HFFc6 (cell line): ENCODE measurements around the gene MYO1G. TPM values are rescaled to one million over a fixed set of nuclear protein-coding genes. Genes with fewer than 3 reads are reported as not detected.

Experiments
- DNase-seq: peaks from one replicate; pipeline ENCODE4 v3.0.0-alpha.2; 2018
- H3K27ac Mint-ChIP-seq: 2 replicates; pipeline ENCODE4 v1.8.0; 2020; ENCODE audit warnings: mild to moderate bottlenecking, mixed read lengths
- H3K27me3 Mint-ChIP-seq: 2 replicates; pipeline ENCODE4 v1.8.0; 2021; ENCODE audit warnings: mild to moderate bottlenecking, moderate library complexity, mixed read lengths; ENCODE audit not compliant: insufficient read depth
- H3K36me3 Mint-ChIP-seq: 2 replicates; pipeline ENCODE4 v1.8.0; 2021; ENCODE audit warnings: low read depth, mixed read lengths
- H3K4me1 Mint-ChIP-seq: 2 replicates; pipeline ENCODE4 v1.8.0; 2020; ENCODE audit warnings: low read depth, mixed read lengths
- H3K4me3 Mint-ChIP-seq: 2 replicates; pipeline ENCODE4 v1.8.0; 2020; ENCODE audit warnings: mild to moderate bottlenecking, moderate library complexity, mixed read lengths
- H3K9me3 Mint-ChIP-seq: 2 replicates; pipeline ENCODE4 v1.8.0; 2020; ENCODE audit warnings: mild to moderate bottlenecking, mixed read lengths
- total RNA-seq, 6 experiments: library from RNA; stranded (reverse); fragmentation: NEBNext Ultra II Directional; extraction: Animal tissue kit (Norgen Biotek cat#: 25700); gene quantifications; 2 replicates in 1 of 6; 3 replicates in 5 of 6; pipeline ENCODE4 v1.2.3, GENCODE V29; 2021
- TF ChIP-seq, protein P1 (sequence below): fragments of 200-600 bp; sonication (generic); IDR thresholded peaks from 2 replicates; pipeline ENCODE4 v1.5.0; 2021; ENCODE audit warnings: antibody characterized with exemption, mild to moderate bottlenecking

Gene MYO1G
- total RNA-seq, 6 experiments from 2014 or later: not detected

- Mint-ChIP-seq H3K4me3 (peak overlapping the region; percentile 89), H3K36me3 (peaks cover 4% of the 10 kb centered on the region; the same call in 1 of the 2 replicates), H3K27me3 (no peaks in the 10 kb centered on the region), H3K4me1 (peaks cover 21% of the 10 kb centered on the region), H3K9me3 (no peaks in the 10 kb centered on the region), H3K27ac (peak overlapping the region; percentile 65)
- TF ChIP-seq, protein P1, sequence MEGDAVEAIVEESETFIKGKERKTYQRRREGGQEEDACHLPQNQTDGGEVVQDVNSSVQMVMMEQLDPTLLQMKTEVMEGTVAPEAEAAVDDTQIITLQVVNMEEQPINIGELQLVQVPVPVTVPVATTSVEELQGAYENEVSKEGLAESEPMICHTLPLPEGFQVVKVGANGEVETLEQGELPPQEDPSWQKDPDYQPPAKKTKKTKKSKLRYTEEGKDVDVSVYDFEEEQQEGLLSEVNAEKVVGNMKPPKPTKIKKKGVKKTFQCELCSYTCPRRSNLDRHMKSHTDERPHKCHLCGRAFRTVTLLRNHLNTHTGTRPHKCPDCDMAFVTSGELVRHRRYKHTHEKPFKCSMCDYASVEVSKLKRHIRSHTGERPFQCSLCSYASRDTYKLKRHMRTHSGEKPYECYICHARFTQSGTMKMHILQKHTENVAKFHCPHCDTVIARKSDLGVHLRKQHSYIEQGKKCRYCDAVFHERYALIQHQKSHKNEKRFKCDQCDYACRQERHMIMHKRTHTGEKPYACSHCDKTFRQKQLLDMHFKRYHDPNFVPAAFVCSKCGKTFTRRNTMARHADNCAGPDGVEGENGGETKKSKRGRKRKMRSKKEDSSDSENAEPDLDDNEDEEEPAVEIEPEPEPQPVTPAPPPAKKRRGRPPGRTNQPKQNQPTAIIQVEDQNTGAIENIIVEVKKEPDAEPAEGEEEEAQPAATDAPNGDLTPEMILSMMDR: no peak
- DNase-seq: no peak
These were observed 22.4 kb upstream of the MYO1G start for GRCh38 chr7:45001138-45001694.

DNA sequence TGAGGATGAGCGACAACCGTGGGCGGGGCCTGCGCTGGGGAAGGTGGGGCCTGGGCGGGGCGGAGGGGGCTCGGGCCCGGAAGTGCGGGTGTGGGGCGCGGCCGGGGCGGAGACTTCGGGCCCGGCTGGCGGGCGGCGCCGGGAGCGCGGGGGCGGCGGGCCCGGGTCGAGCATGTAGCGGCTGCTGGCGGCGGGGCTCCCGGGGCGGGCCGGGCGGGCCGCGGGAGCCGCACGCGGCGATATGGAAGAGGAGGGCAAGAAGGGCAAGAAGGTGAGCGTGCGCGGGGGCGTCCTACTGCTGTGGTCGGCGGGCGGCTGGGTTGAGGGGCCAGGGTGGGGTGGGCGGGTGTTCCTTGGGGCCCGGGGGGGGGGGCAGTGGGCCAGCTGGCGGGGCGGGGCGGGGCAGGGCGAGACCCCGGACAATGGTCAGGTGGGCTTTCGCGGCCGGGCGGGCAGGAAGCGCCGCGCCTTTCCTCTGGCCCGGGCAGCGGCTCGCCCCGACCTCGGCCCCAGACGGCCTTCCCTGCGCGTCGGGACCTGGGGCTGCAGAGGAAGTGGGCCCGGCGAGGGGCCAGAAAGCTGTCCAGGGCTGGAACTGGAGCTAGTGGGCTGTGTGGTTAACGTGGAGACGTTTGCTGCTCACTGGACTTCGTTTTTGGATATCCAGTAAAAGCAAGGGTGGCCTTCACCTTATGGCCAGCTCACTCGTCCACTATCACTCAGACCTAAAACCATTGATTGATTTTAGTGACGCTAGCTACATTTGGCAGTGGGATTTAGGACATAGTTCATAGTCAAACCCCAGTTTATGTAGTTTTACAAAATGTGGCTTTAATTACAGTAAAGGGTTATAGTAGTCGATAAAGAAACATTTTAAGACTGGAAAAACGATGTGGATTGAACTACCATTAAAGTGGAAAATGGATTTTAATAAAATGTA lies 21.5 kb upstream of the MYO1G start, which contains the start of gene CCM2:
Gene CCM2 (plus strand): TSS at position 109 of the 940 bp plus-strand sequence. CDS start 133 bp downstream, at position 242.
- TF ChIP-seq, protein P1: no peak
- Mint-ChIP-seq H3K27me3 (no peaks in the 10 kb centered on the region; the same call in 1 of the 2 replicates), H3K4me3 (peak within 1 kb of the TSS; percentile 92), H3K27ac (peak within 1 kb of the TSS; percentile 90), H3K4me1 (peaks cover 21% of the 10 kb centered on the region), H3K36me3 (peaks cover 4% of the 10 kb centered on the region; the same call in 1 of the 2 replicates), H3K9me3 (no peaks in the 10 kb centered on the region)
- DNase-seq: no peak

DNA sequence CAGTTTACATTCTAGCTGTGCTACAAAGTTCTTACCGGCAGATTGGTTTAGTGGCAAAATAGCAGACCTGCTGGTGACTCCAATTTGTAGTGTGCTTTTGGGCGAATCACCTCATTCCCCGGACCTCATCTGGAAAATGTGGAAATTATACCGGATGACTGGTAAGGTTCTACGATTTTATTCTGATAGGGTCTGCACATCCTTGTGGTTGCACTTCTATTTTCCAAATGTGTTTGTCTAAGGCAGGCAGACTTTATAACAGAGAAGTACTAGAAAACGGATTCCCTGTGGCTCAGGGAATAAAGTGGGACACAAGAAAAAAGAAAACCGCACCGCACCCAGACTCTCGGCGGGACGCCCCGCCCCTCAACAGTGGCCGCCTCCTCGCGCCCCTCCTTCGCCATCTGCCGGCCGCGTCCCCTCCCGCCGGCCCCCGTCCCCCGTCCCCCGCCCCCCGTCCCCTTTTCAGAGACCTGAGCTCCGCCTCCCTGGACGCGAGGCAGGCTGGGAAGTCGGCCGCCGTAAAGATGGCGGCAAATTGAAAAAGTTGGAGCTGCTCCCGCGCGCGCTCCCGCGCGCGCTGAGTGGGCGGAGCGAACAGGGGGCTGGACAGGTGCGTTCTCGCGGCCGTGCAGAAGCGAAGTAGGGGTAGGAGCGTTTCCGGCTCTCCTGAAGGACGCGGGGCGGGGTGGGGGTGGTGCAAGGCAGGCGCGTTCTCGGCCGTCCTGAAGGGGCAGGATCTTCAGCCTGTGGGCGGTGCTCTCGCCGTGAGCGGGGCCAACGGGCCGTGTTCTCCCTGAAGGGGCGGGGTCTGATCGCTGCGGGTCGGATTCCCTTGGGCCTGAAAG lies 20.7 kb upstream of the MYO1G start:
- H3K27ac Mint-ChIP-seq: peak overlapping the region; percentile 90
- H3K9me3 Mint-ChIP-seq: no peaks in the 10 kb centered on the region

DNA sequence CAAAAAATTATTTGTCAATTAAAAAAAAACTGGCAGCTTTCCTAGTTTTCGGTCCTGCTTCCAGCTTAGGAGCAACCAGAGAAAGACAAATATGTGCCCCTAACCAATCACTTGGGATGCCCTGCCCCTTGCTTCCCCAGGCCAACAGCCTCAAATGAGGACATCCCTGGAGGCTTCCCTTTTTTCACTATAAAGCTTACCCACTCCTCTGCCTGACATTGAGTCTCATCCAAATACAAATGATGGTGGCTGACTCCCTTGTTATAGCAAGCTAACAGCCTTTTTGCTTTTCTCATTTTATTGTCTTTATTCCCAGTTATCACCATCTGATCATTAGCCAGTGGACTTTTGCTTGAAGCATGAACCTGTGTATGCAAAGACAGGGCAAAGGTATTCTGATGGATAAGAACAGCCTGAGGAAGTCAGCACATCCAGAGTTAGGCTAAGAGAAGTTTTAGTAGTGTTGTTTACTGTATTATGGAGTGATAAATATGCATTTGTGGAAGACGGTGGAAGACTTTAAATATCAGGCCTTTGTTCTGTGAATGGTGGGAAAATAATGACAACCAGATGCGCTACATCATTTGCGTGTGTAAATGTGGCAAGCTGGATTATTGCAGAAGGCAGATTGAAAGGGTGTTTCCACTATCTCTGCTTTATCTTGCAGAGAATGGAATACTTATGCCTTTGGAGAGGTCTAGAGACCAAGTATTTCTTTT lies 19.5 kb upstream of the MYO1G start:
- Mint-ChIP-seq H3K36me3 (peaks cover 4% of the 10 kb centered on the region; the same call in 1 of the 2 replicates), H3K9me3 (no peaks in the 10 kb centered on the region), H3K27me3 (peaks cover 4% of the 10 kb centered on the region), H3K4me3 (peak overlapping the region; percentile 92), H3K27ac (peak overlapping the region; percentile 90), H3K4me1 (peaks cover 21% of the 10 kb centered on the region)
- TF ChIP-seq, protein P1: no peak
- DNase-seq: no peak

More for the DNA sequence above, 20.7 kb upstream of the MYO1G start:
- peak; percentile 99 for DNase-seq
- Mint-ChIP-seq H3K4me1 (peaks cover 21% of the 10 kb centered on the region), H3K4me3 (peak overlapping the region; percentile 92), H3K36me3 (peaks cover 4% of the 10 kb centered on the region; the same call in 1 of the 2 replicates), H3K27me3 (peaks cover 1% of the 10 kb centered on the region)
- TF ChIP-seq, protein P1: peak; percentile 41; the same call in 1 of the 2 replicates
